ENCODE measurements around the gene PIP4K2A.

DNA sequence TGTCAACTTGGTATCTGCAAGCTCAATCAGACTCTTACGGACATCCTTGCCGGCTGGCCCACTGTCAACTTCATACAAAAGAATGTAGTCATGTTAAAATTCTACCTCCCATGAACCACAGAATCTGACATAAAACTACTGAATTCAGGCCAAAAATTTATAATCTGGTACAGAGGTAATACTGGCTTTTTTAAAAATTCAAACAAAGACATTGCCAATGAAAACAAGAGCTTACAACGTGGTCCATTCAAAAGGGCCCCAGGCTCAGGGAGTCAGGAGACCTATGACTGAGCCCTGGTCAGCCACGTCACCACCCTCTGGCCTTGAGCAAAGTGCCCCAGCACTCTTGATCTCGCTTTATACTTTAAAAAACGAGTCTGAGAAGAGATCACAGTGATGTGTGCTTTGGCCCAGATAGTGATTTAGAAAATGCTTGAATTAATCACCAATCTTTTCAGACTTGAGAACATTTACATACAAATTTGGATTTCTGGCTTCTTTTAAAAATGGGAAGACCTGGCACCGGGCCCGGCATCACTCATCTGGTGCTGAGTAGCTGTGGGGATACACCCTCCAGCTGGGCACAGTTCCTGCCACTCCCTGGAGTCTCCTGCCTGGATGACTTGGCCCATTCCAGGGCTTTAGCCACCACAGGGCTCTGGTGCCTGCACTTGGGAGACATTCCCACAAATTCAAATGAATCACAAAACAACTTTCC, 94.1 kb downstream of the PIP4K2A start:
- TF ChIP-seq CTCF (IDR thresholded peaks at IDR 0.05) (no peak), EP300 (IDR thresholded peaks at IDR 0.05) (no peak), POLR2A (IDR thresholded peaks at IDR 0.05) (no peak)
